Activated T-helper 1 cell treated with Interleukin-2 at 50 U/mL for 16 hours (primary cell): ENCODE results near the gene KIZ.
"Not testable (repeated sequence)": the region's sequence is repeated elsewhere in the genome, so short reads cannot be mapped to it uniquely, and the experiment has no call there.

Experiments
- DNase-seq: peaks from one replicate; pipeline ENCODE4 v3.0.0-alpha.2; 2020; ENCODE audit warnings: low read depth

KIZ gene

DNA sequence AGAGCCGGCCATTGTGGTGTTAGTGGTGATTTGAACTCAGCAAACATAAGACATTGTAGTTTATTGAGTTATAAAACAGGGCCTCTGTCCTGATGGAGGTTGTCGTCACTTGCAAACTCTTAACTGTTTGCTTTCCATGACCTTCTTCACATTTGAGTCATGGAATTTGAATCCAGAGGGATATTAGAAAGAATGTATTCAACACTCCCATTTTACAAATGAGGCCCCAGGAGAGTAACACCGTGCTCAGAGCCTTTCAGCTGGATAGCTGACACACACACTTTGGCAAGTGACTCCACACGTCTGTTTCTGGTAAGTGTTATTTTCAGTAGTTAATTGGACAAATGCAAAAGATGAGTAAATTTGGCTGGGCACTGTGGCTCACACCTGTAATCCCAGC, 104.8 kb downstream of the KIZ start:
- DNase-seq: no peak

DNA sequence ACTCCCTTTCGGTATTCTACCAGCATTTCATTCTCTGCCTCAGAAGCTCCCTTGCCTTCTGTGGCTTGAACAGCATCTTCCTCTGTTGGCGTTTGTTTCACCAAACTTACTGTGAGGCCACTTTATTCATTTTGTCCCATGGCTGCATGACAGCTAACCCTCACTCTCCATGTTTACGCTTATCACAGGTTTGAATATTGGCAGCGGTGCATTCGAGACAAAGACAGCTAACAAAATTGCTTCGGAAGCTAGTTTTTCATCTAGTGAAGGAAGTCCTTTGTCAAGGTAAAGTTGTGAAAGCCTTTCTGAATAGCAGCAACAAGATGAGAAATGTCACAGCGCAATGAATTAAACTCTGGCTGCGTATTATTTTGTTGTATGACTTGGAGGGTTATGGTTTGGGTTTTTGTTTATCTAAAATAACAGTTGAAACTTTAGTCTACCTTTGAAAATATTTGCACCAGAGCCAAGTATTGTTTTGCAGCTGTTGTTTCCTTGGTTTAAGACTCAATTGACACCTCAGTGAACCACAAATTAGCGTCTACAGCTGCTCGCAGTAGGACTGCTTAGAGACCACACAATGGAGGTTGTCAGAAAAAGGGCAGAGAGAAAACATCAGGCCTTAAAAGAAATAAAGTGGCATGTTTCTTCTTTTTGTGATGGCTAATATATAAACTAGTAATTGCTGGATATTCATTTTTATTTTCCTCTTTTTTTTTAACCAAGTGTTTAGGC, 106.8 kb downstream of the KIZ start:
- DNase-seq: no peak

DNA sequence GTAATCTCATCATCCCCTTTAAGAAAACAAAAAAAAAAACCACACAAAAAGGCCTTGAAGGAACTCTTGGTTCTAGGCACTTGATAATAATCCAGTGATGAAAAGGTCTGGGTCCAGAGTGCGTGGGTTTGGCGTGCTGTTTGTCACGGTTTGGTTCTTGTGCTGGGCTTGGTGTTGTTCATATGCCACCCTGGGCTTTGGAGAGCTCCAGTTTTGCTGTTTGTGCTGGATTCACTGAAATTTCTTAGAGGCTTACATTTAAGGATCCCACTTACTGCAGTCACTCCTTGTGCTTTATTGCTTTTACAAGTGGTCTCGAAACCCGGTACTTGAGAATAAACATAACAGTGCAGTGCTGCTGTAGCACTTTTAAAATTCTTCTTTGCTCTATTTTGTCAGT, 108.4 kb downstream of the KIZ start:
- DNase-seq: no peak

DNA sequence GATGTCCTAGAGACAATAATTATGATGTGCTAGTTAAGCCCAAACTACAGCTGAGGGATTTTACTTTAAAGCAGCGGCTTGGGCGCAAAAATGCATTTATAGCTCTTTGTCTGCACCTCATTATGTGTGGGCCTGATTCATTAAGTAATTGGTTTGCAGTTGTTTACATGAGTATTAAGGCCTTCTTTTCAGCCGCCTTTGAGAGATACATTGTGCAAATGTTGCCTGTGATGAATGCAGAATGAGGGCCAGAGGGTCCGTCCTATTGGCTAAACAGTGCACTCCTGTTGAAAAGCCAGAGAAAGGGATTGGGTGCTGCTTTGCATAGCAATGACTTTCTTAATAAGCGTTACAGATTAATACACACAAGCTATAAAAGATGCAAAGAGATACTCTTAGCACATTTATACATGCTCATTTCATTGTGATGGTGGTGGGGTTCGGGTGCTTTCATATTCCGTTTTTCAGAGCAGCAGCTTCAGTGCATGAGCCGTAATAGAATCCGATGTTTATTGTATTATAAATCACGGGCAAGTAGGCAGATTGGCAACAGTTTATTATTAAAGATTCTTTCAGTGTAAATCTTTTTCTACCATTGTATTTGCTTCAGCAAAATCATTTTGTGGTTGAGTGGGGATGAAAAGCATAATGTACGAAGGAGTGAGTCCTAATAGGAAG, 109.1 kb downstream of the KIZ start:
- no peak for DNase-seq

DNA sequence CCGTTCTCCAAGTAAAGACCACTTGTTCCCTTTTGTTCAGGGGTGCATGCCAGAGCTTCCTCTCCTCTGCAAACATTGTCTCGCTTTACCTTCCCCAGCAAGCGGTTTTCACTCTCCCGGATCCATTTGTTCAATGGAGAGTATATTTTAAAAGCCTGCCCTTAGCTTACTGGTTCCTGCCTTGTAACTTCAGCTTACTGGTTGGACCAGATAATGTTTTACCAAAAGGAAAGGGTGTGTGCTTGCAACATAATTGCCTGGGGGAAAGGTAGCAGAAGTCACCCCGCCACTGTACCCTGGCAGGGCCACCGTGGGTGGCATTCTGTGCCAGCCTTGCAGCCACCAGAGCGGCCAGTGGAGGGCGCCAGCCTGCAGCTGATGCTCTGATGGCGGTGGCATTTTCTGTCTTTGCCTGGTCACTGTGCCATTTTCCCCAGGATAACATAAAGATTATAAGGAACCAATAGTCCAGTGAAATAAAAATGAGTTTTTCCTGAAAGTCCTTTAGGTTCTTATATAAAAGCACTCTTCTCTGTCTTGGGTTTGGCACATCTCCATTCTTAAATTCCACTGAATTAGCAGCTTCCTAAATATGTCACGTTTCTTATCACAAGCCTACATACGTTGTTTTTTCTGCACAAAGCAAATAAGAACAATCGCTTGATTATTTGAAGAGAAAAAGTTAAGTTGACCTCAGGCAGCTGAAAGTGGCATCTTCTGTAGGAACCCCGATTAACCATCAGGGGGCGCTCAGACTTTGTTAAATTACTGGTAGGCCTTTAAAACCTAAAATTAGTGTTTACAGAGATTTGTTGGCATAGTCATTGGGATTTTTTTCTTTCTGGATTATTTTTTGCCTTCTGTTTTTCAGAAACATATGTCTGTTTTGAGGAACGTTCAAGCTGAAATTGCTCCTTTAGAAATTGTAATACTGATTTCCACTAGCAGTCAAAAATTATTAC, 109.9 kb downstream of the KIZ start:
- peak; percentile 16 for DNase-seq

DNA sequence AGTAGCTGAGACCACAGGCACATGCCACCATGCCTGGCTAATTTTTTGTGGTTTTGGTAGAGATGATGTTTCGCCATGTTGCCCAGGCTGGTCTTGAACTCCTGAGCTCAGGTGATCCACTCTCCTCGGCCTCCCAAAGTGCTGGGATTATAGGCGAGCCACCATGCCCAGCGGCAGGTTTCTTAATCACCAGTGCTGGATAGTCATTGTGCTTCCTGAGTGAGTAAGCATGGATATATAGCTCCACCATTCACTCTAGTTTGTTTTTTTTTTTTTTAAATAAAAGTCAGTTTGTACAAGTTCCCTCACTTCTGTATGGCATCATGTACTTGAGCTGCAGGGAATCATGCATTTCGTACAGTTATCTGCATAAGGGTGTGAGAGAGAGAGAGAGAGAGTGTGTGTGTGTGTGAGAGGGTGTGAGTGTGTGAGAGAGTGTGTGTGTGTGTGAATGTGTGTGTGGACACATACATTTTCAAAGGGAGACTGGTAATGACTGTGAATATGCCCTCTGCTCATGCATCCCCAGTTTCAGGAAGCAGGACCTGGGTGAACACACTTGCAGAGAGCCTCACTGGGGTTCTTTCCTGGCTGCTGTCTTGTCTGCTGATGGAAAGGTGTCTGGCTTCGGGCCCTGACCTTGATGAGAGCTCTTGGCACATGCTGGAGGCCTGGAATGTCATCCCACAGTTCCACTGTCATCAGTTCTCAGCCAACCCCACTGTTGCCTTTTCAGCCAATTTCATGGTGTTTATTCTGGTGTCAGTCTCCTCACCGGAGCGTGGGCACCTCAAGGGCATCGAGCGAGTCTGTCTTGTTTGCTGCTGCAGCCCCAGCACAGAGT, 112.3 kb downstream of the KIZ start:
- no peak for DNase-seq

DNA sequence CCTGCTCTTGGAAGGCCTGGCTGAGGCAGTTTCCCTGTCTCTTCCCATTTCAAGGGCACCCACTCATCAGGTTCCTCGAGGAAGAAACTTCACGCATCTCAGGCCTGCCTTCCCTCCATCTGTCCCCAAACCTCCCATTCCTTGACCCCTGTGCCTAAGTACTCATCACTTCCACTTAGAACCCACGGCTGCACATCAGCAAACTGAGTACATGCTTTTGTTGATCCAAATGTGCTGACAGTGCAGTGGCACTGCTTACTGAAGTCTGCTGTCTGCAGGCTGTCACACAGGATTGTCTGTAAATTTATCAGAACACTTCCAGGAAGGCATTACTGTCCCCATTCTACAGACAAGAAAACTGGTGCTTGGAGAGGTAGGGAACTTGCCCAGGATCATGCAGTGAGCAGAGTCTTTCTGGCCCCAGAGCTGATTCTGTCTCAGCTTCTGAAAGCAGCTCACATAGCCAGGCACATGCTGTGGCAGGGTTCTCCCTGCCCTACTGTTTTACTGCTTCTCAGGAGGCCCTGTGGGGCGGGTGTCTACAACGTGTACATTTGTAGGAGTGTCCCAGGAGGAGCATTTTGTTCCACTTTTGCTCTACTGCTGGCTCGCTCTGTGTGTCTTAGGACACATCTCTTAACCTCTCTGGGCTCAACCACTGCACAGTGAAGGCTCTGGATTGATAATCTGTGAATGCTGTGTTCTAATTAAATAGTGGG, 113.1 kb downstream of the KIZ start:
- no peak for DNase-seq

DNA sequence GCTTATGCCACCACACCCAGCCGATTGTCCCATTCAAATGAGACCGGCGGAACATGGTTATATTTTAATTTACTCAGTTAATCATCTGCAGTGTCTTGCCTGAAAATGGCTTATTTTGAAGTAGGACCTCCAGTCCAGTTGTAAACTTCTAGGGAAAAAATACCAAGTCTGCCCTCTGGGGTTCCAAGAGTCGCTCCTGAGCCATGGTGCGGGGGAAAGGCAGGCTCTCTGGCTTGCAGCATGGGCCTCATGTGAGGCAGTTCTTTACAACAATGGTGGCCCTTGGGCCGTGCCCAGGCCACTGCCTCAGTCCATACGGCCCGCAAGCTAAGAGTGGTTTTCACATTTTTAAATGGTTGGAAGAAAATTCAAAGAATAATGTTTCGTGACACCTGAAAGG, 114.5 kb downstream of the KIZ start:
- DNase-seq: no peak

DNA sequence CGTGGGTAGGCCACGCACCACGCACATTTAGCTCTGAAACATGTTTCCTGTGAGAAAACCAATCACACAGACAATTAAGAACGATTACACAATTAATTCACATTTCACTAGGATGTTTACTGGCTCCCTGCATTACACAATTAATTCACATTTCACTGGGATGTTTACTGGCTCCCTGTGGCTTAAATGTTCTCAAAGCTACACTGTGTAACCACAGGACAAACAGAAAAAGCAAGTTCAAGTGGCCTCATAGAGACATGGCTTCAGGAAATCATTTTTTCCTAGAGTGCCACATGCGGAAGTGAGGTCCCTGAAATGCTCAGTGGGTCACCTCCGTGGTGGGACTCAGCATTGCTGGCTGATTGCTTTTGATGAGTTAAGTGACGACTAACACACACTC, 115.5 kb downstream of the KIZ start:
- no peak for DNase-seq

DNA sequence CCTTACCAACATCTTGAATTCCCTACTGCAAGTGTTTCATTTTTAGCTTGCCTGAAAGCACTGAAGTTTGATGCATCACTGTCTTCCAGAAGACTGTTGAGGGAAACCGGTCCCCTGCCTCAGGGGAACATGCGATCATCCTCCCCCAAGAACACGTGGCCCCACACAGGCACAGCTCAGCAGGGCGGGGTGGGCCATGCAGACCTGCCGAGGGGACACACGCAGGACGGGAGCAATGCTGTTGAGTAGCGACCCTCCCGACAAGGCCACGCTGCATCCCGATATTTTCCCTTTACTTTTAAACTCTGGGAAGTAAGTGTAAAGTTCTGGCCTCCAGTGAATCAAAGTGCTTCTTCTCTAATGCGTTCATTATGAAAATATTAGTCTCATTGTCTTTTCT, 117.9 kb downstream of the KIZ start:
- no peak for DNase-seq

DNA sequence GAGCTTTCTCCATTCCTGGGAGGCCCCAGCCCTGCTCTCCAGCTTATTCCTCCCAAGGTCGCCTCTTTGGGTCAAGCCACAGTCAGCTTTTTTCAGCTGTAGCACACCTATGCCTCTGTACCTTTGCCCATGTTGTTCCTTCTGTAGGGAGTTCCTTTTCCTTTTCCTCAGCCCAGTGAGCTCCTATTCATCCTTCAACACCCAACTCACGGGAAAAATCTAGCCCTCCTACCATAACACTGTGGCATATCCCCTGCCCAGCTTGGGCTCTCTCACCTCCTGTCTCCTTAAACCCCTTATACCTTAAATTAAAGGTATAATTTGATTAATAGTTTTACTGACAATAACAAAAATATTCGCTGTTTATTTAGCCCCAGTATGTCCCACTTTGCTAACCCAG, 118.9 kb downstream of the KIZ start:
- DNase-seq: no peak

DNA sequence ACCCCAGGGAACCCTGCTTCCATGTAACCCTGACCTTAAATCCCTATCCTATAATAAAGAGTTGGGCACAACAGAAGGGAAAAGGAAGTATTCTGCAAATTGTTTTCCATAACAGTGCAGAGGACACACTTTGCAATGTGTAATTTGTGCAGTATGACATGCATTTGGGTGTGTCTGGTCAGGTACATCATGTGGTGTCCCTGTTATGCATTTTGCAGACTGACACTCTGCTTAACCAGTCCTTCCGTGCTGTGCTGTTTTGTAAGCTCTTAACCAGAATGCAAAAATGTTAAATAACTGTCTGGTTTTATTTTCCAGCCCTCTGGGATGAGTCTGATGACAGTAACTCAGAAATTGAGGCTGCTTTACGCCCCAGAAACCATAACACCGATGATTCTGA, 120.3 kb downstream of the KIZ start:
- no peak for DNase-seq

DNA sequence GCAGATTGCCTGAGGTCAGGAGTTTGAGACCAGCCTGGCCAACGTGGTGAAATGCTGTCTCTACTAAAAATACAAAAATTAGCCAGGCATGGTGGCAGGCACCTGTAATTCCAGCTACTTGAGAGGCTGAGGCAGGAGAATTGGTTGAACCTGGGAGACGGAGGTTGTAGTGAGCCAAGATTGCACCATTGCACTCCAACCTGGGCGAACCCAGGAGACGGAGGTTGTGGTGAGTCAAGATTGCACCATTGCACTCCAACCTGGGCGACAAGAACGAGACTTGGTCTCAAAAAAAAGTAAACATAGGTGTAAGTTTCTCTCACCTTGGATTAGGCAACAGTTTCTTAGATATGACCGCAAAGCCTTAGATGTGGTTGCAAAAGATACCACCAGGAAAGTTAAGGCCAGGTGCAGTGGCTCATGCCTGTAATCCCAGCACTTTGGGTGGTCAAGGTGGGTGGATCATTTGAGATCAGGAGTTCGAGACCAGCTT, 121.8 kb downstream of the KIZ start:
- not testable (repeated sequence) for DNase-seq

DNA sequence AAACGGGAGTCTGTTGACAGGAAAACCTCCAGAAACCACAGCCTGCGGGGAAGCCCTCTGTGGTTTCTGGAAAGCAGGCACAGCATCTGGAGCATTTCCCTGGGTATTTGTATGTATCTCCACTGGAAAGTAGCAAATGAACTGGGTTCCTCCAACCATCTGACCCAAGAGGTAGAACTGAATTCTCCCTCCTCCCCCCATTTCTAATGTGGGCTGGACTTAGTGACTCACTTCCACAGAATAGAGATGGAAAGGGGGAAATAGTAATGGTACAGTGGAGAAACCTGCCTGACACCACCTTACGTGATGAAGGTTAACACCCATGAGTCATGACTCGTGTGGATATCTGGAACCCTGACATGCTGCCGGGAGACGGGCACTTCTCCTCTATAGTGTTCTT, 125.4 kb downstream of the KIZ start:
- no peak for DNase-seq

DNA sequence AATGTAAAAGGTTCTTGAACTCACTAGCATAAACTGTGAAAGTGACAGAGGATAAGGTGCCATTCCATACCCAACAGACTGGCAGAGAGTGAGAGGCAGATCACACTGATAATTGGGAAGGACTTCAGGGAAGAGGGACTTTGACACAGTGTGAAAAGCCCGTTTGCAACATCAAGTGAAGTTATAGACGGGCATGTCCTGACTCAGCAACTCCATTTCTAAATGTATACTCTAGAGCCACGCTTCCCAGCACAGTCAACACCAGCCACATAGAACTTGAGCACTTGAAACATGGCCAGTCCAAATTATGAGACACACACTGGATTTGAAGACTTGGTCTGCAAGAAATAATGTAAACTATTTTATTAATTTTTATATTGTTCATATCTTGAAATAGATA, 131.3 kb downstream of the KIZ start:
- no peak for DNase-seq

DNA sequence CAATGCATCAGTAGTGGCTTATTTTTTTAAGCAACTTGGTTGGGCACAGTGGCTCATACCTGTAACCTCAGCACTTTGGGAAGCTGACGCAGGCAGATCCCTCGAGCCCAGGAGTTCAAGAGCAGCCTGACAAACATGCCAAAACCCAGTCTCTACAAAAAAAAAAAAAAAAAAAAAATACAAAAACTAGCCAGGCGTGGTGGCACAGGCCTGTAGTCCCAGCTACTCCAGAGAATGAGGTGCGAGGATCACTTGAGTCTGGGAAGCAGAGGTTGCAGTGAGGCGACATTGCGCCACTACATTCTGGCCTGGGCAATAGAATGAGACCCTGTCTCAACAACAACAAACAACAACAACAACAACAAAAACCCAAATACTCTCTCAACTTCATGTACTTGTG, 132.5 kb downstream of the KIZ start:
- DNase-seq: no peak

DNA sequence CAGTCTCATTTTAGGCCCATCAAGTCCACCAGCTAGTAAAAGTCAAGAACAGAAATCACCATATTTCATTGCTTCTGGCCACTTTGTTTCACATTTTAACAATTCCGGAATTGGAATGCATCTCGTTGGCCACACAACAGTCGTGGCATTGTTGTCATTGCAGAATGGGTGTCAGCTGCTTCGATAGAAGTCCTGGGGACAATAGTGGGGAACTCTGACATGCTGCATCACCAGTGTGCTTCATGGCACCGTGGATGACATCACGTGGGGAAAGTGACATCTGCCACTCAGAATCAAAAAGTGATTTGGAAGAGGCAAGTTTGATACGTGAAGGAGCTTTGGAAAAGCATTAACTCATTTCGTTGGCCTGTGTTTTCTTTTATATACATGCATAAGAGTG, 133.5 kb downstream of the KIZ start:
- no peak for DNase-seq

DNA sequence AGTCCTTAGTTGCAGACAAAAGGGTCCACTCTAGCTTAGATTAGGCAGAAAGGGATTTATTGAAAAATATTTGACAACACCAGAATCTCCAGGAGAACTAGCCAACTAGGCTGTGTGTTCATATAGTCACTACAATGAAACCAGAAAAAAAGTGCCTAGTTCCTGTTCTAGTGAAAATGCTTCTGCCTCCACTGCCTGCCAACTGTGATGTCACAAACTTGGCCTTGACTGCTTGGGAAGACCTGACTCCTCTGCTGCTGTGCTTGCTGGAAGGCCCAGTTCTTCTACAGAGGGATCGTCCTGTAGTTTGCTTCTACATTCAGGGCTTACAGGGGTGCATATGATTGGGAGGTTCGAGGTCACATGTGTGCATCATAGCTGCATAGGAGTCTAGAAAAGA, 136.9 kb downstream of the KIZ start:
- DNase-seq: no peak

DNA sequence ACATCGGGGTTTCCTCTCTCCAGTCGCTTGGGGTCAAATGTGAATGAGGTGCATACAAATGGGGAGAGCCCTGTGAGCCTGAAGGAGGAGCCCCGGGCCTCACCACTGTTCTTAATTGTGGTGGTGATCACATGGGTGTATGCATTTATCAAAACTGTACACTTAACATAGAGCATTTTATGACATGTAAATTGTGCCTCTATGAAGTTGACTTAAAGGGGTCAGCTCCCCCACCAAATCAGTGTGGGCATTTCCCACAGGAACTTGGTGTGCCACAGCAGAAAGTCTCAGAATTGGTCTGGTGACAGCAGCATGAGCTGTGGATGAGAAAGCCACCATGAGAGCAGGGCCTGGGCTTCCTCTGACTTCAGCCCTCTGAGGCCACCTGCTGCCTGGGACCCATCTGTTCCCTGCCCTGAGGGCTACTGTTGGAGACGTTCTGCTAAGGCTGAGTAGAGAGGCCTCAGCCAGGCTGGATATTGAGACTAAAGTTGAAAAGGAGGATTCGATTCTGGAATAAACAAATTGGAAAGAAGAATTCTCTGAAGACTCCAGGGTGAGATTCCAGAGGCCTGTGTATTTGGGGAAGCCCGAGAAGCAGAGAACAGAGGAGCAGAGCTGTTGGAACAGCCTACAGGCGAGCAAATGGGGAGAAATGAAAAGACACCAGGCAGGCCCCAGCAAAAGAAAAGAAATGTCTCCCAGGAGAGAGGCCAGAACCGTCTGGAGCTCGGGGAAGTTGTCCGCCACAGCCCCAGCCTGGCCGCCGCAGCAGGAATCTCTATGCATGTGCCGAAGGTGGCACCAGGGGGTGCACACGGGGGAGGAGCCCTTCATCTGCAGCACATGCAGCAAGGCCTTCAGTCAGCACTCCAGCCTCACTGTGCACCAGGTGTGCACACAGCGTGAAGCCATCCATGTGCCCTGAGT, 139.6 kb downstream of the KIZ start:
- no peak for DNase-seq

DNA sequence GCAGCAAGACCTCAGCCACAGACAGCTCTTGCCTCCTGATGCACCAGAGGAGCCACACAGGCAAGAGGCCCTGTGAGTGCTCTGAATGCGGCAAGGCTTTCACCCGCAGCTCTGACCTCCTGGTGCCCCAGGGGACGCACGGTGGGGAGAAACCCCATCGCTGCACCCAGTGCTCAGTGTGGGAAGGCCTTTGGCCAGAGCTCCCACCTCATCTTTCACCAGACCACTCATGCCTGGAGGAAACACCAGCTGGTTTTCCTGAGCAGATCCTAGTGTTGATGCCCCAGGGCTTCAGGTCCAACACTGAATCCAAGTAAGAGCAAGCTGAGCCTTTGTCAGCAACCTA, 140.3 kb downstream of the KIZ start:
- no peak for DNase-seq
